Transverse colon (tissue), 3 donors: Measurements from ENCODE around the gene ACTRT3.

Experiments
- EP300 ChIP-seq: sonication (generic); formaldehyde crosslinking; IDR thresholded peaks from one replicate; pipeline ENCODE4 v1.6.1; 2017; ENCODE audit warnings: antibody characterized with exemption, low read depth
- POLR2A ChIP-seq: fragments of 450-650 bp; IDR thresholded peaks from one replicate; pipeline ENCODE4 v1.6.1; 2016; ENCODE audit warnings: antibody characterized with exemption, mild to moderate bottlenecking, moderate library complexity
- TF ChIP-seq, protein P1 (sequence below), 5 experiments: fragments of 200-600 bp in 3 of 5; fragments of 450-650 bp in 2 of 5; sonication (generic) in 3 of 5; IDR thresholded peaks; 1 replicate in 2 of 5; 2 replicates in 3 of 5; pipeline ENCODE4 v1.5.1; 2016 to 2017; ENCODE audit warnings: antibody characterized with exemption in 5 of 5, inconsistent platforms in 3 of 5, mild to moderate bottlenecking in 2 of 5, moderate library complexity in 1 of 5

DNA sequence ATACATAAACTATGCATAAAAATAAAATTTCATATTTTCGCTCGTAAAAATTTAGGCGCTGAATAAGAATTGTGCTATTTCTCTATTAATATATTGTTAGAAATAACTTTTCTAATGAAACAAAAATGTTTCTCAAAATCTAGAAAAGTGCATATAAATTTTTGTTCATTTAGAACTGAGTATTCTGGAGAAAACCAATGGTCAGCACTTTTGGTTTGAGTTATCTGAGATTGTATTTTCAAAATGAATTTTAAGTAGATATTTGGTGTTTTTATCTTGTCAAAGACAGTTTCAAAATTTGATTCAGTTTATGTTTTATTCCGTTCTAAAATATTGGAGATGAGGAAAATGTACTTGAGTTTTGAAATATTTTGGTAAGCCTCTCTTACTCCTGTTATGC lies 17.8 kb upstream of the ACTRT3 start:
- TF ChIP-seq POLR2A: no peak
- TF ChIP-seq, protein P1, sequence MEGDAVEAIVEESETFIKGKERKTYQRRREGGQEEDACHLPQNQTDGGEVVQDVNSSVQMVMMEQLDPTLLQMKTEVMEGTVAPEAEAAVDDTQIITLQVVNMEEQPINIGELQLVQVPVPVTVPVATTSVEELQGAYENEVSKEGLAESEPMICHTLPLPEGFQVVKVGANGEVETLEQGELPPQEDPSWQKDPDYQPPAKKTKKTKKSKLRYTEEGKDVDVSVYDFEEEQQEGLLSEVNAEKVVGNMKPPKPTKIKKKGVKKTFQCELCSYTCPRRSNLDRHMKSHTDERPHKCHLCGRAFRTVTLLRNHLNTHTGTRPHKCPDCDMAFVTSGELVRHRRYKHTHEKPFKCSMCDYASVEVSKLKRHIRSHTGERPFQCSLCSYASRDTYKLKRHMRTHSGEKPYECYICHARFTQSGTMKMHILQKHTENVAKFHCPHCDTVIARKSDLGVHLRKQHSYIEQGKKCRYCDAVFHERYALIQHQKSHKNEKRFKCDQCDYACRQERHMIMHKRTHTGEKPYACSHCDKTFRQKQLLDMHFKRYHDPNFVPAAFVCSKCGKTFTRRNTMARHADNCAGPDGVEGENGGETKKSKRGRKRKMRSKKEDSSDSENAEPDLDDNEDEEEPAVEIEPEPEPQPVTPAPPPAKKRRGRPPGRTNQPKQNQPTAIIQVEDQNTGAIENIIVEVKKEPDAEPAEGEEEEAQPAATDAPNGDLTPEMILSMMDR (IDR thresholded peaks at IDR 0.05): no peak
- TF ChIP-seq EP300: no peak
